Endothelial cell of umbilical vein (primary cell): Measurements from ENCODE around the gene MYH11.

Experiments
- EZH2 ChIP-seq: IDR thresholded peaks from 2 replicates; pipeline ENCODE4 v1.6.1; 2012; ENCODE audit warnings: borderline replicate concordance, low read depth, mild to moderate bottlenecking, moderate library complexity, low read length, inconsistent platforms; ENCODE audit not compliant: severe bottlenecking
- MYC ChIP-seq: IDR thresholded peaks from one replicate; pipeline ENCODE4 v1.6.1; 2011; ENCODE audit warnings: mild to moderate bottlenecking, low read depth, low read length
- POLR2A ChIP-seq: IDR thresholded peaks from 2 replicates; pipeline ENCODE4 v1.6.1; 2012; ENCODE audit warnings: low read depth, mild to moderate bottlenecking, control low read depth, low read length
- POLR2AphosphoS5 ChIP-seq: IDR thresholded peaks from 2 replicates; pipeline ENCODE4 v1.6.1; 2012; ENCODE audit warnings: low read depth, mild to moderate bottlenecking, control low read depth, low read length, moderate library complexity; ENCODE audit not compliant: insufficient read depth
- TF ChIP-seq, protein P1 (sequence below), 2 donors: IDR thresholded peaks; 1 replicate in 1 of 2; 2 replicates in 1 of 2; pipeline ENCODE4 v1.5.1; 2011; ENCODE audit warnings: low read length in 2 of 2, mild to moderate bottlenecking in 2 of 2, moderate library complexity in 2 of 2, control low read depth in 1 of 2, inconsistent platforms in 1 of 2, low read depth in 1 of 2; ENCODE audit not compliant: insufficient read depth in 1 of 2; ENCODE audit errors: extremely low read depth in 1 of 2

DNA sequence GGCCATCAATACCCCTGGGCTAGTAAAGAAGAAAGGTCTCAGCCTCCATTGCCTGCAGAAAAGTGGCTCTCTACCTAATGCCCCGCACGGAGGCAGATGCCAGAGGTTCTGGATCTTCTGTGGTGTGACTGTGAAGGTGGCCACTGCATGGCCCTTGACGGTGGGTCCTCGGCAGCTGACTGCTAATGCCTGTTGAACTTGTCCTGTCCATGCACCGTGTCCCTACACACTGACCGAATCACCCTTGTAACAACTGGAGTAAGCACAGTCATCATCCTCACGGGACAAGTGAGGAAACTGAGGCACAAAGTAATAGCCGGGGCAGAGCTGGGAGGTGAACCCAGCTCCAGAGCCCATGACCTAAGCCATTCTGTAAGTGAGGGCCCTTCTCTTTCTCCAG, 48.8 kb downstream of the MYH11 start:
- TF ChIP-seq, protein P1, sequence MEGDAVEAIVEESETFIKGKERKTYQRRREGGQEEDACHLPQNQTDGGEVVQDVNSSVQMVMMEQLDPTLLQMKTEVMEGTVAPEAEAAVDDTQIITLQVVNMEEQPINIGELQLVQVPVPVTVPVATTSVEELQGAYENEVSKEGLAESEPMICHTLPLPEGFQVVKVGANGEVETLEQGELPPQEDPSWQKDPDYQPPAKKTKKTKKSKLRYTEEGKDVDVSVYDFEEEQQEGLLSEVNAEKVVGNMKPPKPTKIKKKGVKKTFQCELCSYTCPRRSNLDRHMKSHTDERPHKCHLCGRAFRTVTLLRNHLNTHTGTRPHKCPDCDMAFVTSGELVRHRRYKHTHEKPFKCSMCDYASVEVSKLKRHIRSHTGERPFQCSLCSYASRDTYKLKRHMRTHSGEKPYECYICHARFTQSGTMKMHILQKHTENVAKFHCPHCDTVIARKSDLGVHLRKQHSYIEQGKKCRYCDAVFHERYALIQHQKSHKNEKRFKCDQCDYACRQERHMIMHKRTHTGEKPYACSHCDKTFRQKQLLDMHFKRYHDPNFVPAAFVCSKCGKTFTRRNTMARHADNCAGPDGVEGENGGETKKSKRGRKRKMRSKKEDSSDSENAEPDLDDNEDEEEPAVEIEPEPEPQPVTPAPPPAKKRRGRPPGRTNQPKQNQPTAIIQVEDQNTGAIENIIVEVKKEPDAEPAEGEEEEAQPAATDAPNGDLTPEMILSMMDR (IDR thresholded peaks at IDR 0.05; ENCODE audit: extremely low read depth in 1 of 2, insufficient read depth in 1 of 2, low read depth in 1 of 2, low read length in 2 of 2) = no peak
- no peak for TF ChIP-seq POLR2A
- TF ChIP-seq EZH2 = no peak
- TF ChIP-seq POLR2AphosphoS5 = no peak
- no peak for TF ChIP-seq MYC
